ENCODE data around the gene TRAP1.

GRCh38 chr16:3669082-3669481 is 48.2 kb downstream of the TRAP1 start:
- TF ChIP-seq CTCF (IDR thresholded peaks at IDR 0.05) (no peak), POLR2AphosphoS5 (IDR thresholded peaks at IDR 0.05; ENCODE audit: low read depth, low read length) (no peak), REST (IDR thresholded peaks at IDR 0.05; ENCODE audit: insufficient read depth in 1 of 2, low read depth in 2 of 2, low read length in 1 of 2) (no peak)

All from Panc1 (cell line).